ENCODE results near the gene PPP2R3C.
"Not testable (repeated sequence)": the region's sequence is repeated elsewhere in the genome, so short reads cannot be mapped to it uniquely, and the experiment has no call there.

The PPP2R3C gene

DNA sequence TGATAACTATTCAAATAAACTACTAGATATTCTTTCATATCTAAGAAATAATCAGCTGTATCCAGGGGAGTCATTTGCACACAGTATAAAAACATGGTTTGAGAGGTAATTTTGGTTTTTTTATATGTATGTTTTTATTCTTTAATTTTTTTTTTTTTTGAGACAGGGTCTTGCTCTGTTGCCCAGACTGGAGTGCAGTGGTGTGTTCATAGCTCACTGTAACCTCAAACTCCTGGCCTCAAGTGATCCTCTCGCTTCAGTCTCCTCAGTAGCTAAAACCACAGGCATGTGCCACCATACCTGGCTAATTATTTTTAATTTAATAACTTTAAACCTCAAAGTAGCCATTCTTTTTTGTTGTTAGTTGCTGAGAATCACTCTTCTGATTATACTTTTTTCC is 2.3 kb upstream of the PPP2R3C start:
- DNase-seq (ENCODE audit: low read depth): no peak

DNA sequence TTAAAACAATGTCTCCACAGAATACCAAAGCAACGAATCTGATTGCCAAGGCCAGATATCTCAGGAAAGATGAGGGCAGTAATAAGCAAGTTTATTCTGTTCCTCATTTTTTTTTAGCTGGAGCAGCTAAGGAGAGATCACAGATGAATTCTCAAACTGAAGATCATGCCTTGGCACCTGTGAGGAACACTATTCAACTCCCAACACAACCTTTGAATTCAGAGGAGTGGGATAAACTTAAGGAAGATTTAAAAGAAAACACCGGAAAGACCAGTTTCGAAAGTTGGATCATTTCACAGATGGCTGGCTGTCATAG is 1.6 kb upstream of the PPP2R3C start:
- no peak for DNase-seq (ENCODE audit: low read depth)

DNA sequence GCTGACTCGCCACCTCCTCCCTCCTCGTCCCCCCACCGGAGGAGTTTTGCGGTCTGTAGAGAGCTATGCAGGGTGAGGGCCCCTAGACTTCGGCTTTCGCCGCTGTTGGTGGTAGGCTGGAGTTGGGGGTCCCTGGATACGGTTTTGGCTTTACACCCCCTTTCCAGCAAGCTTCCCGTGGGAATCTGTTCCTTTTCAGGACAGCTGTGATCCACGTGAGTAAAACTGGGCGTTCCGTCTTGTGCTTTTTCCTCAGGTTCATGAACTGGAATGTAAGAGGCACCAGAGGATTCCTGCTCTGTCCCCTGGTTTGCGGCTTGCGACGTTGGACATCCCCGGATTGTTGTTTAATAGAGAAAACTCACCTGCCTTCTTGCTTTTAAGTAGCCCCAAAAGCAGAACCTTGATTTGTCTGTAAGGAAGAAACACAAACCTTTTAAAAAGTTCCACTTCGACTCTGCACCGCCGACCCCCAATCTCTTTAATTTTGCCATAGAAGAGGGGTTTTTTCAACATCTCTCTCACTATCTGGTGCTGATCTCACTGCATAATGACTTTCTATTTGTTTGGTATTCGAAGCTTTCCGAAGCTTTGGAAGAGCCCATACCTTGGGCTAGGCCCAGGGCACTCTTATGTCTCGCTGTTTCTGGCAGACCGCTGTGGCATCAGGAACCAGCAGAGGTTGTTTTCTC is 1.1 kb upstream of the PPP2R3C start:
- DNase-seq (ENCODE audit: low read depth): no peak

DNA sequence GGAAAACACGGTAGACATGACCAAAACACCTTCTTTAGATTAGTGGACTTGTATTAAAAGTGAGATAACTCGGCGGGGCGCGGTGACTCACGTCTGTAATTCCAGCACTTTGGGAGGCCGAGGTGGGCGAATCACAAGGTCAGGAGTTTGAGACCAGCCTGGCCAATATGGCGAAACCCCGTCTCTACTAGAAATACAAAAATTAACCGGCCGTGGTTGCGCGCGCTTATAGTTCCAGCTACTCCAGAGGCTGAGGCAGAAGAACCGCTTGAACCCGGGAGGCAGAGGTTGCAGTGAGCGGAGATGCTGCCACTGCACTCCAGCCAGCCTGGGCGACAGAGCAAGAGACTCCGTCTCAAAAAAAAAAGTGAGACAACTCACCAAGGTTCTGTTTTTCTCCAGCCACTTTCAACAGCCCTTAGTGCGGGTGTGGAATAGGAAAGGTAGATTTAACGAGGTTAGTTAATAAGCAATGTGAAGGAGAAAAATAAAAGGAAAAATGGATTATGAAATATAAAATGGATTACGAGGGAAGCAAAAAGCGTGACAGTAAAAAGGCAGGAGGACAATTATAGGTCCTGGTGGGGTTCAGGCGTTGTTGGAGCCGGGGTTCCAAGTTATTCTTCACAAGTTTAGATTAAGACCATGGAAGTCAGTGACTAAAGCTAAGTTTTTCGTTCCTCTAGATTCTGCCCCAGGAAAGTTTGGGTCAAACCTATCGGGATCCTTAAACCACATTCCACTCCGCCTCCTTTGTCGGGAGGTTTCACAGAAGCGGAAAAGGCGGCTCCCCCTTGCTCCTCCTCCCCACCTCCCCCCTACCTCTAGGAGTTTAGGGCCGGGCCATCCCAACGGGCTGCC is 534 bp downstream of the PPP2R3C start:
- DNase-seq (ENCODE audit: low read depth): no peak

DNA sequence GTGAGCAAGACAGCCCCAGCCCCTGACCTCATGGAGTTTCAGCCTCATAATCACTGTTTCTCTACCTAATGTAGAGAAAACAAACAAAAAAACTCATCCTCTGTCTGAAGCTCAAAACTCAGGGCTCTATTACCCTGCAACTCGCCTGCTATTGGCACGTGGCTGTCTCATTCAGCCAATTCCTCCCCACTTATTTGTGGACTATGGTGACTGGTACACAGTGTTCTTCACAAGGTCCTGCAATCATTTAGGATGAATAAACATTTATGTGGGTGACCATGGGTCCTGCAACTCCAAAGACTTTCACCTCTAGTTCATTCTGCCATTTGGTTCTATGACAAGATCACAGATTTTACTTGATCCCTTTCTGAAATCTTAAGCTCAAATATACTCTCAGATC is 4.7 kb downstream of the PPP2R3C start:
- DNase-seq (ENCODE audit: low read depth): no peak

DNA sequence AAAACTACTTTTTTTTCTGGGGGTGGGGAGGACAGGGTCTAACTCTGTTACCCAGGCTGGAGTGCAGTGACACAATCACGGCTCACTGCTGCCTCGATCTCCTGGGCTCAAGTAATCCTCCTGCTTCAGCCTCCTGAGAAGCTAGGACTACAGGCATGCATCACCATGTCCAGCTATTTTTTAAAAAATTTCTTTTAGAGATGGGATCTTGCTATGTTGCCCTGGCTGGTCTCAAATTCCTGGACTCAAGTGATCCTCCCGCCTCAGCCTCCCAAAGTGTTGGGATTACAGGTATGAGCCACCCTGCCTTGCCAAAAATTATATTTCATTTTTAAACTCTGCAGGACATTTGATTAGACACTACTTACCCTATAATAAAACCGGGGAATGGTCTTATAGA is 5.5 kb downstream of the PPP2R3C start:
- DNase-seq (ENCODE audit: low read depth): no peak

DNA sequence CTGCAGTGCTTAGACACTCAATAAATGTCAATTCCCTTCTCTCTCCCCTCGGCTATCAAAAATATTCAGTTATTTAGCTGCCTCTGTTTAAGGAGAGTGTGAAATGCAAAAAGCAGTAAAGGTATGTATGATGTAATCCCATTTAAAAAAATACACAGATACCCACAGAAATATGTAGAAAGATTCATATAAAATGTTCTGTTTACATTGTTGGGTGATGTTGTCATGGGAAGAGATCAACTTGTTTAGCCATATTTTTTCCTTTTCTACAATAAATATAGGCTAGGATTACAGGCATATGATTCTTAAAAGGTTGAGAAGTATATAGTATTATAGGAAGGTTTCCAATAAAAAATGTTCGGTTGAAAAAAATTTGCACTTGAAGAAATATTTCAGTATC is 7.8 kb downstream of the PPP2R3C start:
- DNase-seq (ENCODE audit: low read depth): no peak

DNA sequence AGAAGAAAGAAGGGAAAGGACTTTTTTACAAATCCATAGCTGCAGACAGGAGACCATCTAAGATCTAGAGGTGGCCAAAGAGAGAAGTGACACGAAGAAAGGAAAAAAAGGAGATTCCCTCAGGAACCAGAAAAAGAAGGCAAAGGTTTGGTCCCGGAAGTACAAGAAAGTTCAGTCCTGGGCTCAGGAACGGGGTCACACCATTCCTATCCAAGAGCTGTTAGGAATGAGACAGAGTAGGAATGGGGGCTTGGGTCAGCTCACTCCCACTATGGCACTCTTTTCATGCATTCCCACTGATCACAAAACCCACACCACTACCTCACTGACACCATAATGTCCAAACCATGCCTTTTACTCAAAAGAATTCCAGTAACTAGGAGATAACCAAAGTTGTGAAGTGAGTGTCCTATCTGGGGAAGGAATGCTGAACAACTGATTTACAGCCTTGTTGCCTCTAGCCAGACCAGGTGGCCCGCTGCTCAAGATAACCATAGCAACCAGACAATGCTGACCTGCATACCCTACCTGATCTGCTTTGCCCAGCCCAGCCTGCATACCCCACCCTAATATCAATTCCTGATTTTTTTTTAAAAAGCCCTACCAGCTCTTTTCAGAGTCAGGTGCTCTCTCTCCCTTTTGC is 8.4 kb downstream of the PPP2R3C start:
- no peak for DNase-seq (ENCODE audit: low read depth)

DNA sequence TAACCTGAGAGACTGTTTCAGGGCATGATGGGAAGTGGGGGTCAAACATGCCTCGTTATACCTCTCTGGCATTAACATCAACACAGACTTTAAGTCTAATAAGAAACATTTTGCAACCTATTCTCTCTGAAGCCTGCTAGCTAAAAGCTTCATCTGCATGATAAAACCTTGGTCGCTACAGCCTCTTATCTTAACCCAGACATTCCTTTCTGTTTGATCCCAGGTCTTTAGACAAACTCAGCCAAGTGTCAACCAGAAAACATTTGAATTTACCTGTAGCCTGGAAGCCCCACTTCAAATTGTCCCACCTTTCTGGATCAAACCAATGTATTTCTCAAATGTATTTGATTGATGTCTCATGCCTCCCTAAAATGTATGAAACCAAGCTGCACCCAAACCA is 9.1 kb downstream of the PPP2R3C start:
- DNase-seq (ENCODE audit: low read depth): no peak

DNA sequence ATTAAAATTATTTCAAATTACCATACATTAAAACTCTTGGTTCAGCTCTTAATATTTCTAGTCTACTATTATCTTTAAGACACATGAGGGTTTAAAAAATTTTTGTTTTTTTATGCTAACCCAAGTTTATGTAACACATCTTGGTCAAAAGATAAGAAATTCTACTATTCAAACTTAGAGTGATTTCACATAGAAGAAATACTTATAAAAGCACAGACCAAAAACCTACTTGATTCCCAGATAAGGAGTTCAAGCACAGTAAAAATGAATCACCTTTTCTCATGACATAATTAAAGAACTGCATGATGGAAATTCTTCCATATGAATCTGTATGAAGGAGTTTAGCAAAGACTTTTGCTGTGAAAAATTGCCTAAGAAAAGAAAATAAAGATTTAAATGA is 13.9 kb downstream of the PPP2R3C start:
- DNase-seq (ENCODE audit: low read depth): no peak

DNA sequence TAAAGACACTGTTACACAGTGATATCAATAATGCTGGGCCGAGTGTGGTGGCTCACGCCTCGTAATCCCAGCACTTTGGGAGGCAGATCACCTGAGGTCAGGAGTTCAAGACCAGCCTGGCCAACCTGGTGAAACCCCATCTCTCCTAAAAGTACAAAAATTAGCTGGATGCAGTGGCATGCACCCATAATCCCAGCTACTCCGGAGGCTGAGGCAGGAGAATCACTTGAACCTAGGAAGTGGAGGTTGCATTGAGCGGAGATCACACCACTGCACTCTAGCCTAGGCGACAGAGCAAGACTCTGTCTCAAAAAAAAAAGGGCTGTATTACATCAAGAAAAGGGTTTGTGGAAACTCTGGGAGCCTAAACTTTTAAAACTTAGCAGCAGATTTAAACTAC is 27.1 kb downstream of the PPP2R3C start:
- DNase-seq (ENCODE audit: low read depth): not testable (repeated sequence)

DNA sequence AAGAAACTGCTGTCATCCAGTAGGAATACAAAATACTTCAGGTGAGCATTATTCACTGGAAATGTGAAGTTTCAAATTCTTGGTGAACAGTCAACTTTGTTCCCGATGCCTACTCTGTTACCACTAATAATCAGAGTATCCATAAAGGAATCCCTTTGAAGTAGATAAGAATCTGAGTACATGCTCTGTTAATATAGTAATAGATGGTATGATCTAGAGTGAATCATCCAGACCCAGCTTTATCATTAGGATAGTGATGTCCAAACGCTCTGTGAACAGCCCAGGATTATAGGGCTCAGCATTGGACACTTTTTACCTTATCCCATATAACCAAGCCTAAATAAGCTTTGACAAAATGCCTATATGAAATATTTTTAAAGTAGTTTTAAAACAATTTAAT is 33.3 kb downstream of the PPP2R3C start:
- no peak for DNase-seq (ENCODE audit: low read depth)

DNA sequence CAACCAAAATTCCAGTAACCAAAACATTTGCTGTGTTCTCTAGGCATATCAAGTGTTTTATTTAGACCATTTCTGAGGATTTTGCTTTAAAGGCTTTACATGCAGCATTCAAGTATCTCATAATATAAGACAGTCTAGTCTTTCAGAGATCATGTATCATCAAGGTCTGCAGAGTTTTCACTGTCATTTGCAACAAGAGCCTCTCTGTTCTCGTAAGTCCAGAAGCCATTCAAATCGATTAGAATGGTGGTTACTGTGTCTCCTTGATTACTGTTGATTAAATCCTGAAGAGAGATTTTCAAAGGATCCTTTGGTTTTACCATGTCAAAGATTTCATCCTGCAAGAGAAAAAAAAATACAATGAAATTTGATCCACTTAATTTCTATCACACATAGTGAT is 36.3 kb downstream of the PPP2R3C start:
- no peak for DNase-seq (ENCODE audit: low read depth)

DNA sequence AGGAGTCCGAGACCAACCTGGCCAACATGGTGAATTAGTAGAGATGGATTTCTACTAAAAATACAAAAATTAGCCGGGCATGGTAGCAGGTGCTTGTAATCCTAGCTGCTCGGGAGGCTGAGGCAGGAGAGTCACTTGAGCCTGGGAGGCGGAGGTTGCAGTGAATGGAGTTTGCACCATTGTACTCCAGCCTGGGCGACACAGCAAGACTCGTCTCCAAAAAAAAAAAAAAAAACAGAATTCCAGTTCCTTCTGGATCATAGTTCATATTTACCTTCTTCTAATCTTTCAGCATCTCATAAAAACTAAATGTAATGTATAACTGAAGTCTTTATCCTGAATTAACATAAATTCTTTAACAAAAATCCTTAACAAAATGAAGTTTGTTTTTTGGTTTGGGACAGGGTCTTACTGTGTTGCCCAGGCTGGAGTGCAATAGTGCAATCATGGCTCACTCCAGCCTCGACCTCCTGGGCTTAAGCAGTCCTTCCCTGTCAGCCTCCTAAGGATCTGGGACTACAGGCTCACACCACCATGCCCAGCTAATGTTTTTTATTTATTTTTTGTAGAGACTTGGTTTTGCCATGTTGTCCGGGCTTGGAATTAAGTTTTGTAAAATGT is 38.1 kb downstream of the PPP2R3C start:
- no peak for DNase-seq (ENCODE audit: low read depth)

DNA sequence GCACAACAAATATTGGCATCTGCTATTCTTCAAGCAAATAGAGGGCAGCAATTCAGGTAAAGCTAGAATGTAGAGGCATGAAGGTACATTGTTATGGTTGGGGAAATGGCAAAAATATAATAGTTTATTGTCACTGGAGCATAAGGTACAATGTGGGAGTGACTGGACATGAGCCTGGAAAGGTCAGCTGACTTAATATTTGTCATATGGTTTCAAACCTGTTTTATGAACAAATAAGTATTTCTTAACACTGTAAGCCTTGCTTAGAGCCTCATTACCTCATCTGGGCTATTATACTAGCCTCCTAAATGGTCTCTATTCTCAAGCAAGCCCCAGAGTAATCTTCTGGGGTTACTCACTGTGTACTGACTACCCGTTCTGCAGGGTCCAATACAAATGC is 42.0 kb downstream of the PPP2R3C start:
- no peak for DNase-seq (ENCODE audit: low read depth)

DNA sequence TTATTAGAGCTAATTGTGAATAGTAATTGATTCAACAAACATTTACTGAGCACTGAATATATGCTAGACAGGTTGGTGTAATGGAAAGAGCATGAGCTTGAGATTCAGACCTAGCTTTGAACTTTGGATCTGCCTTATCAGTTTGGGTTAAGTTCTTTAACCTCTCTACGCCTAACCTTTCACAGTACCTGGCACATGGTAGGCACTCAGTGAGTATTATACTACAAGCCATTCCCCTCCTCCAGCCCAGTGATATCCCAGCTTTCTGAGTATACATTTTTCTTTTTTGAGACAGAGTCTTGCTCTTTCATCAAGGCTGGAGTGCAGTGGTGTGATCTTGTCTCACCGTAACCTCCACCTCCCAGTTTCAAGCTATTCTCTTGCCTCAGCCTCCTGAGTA is 43.7 kb downstream of the PPP2R3C start:
- no peak for DNase-seq (ENCODE audit: low read depth)

DNA sequence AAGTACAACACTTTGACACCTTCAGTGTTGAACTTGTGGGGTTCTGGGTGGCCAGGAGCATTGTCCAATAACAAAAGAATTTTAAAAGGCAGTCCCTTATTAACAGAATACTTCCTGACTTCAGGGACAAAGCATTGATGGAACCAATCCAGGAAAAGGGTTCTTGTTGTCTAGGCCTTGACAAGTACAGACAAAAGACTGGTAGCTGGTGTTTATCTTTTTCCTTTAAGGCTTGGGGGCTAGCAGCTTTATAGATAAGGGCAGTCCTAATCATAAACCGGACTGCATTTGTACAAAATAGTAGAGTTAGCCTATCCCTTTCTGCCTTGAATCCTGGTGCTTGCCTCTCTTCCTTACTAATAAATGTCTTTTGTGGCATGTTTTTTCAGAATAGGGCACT is 48.3 kb downstream of the PPP2R3C start:
- DNase-seq (ENCODE audit: low read depth): no peak

DNA sequence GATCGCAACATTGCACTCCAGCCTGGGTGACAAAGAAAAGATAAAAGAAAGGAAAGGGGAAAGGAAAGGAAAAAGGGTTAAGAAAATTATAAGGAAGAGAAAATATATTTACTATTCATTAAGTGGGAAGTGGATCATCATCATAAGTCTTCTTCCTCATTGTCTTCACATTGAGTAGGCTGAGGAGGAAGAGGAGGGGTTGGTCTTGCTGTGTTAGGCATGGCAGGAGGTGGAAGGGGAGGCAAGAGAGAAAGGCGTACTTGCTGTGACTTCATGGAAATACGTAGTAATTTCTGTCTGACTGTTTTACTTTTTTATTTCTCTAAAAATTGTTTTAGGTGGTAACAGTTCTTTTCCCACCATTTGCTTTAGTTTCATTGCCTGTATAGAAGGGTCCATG is 49.6 kb downstream of the PPP2R3C start:
- no peak for DNase-seq (ENCODE audit: low read depth)

DNA sequence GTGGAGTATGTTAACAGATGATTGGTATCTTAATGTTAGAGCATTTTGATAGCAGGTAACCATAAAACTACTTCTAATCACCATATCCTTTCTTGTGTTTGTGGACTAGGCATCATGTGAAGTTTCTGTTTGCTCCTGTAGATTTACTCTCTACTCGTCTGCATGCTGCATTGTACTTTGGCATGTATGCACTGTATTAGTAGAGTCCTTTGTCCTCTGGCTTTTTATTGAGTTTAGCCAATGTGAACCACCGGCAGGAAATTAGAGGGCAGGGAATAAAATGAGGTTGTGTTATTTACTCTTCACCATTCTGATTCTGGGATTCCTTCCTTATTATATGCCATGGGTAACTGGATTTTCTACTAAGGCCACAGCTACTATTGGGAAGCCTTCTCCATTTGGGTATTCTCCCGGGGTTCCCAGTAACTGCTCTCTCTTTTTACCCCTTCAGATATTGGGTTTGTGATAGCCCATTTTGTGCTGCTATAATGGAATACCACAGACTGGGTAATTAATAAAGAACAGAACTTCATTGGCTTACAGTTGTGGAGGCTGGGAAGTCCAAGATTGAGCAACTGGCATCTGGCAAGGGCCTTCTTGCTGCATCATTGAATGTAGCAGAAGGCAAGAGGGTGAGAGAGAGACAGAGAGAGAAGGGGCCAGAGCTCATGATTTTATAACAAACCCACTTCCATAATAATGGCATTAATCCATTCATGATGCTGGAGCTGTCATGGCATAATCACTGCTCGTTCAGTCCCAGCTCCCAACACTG is 53.4 kb downstream of the PPP2R3C start:
- no peak for DNase-seq (ENCODE audit: low read depth)

DNA sequence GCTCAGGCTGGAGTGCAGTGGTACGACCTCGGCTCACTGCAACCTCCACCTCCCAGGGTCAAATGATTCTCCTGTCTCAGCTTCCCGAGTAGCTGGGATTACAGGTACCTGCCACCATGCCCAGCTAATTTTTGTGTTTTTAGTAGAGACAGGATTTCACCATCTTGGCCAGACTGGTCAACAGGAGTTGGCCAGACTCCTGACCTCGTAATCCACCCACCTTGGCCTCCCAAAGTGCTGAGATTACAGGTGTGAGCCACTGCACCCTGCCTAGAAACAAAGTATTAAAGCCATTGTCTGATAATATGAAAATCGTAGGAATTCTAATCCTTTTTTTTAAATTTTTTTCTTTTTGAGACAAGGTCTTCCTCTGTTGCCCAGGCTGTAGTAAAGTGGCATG is 56.1 kb downstream of the PPP2R3C start:
- not testable (repeated sequence) for DNase-seq (ENCODE audit: low read depth)

DNA sequence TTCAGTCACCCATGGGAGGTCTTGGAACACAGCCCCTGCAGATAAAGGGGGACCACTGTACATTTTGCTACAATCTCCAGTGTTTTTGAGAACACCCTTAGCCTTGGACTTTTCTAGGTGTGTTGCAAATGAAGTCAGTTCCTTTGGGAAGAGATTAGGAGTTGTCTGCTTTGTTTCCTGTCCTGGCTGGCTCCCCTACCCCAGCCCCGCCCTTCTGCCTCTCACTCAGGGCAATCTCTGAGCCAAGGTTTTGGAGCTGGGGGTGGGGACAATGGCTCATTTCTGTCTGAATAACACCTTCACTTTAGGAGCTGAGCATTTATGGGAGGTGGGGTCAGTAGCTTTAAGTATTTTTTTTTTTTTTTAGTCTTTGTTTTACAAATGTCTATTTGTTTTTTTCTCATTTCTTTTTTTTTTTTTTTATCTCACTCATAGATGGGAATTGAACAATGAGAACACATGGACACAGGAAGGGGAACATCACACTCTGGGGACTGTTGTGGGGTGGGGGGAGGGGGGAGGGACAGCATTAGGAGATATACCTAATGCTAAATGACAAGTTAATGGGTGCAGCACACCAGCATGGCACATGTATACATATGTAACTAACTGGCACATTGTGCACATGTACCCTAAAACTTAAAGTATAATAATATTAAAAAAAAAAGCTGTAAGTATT is 60.5 kb downstream of the PPP2R3C start:
- DNase-seq (ENCODE audit: low read depth): not testable (repeated sequence)

DNA sequence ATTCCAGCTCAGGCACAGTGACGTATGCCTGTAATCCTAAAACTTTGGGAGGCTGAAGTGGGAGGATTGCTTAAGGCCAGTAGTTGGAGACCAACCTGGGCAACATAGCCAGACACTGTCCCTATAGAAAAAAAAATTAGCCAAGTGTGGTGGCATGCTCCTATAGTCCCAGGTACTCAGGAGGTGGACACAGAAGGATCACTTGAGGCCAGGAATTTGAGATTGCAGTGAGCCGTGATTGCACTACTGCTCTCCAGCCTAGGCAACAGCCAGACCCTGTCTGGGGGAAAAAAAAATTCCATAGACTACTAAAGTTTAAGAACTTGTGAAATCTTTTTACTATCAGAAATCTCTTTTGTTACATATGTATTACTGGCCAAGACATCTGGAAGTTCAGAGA is 69.2 kb downstream of the PPP2R3C start:
- DNase-seq (ENCODE audit: low read depth): no peak

Data from GM04503 (cell line).